ENCODE measurements around the gene WDR5.

GRCh38 chr9:134170532-134171315, 34.8 kb downstream of the WDR5 start:
- no peak for TF ChIP-seq CTCF (IDR thresholded peaks at IDR 0.05)
- TF ChIP-seq GABPB1 (CRISPR knock-in tag; IDR thresholded peaks at IDR 0.05): no peak
- no peak for TF ChIP-seq ESRRA (CRISPR knock-in tag; IDR thresholded peaks at IDR 0.05; ENCODE audit: borderline replicate concordance)
- no peak for TF ChIP-seq USF2 (CRISPR knock-in tag; IDR thresholded peaks at IDR 0.05)
- no peak for TF ChIP-seq ATF6 (CRISPR knock-in tag; IDR thresholded peaks at IDR 0.05)
- no peak for TF ChIP-seq ZNF512 (CRISPR knock-in tag; IDR thresholded peaks at IDR 0.05; ENCODE audit: borderline replicate concordance)
- no peak for TF ChIP-seq E2F1 (CRISPR knock-in tag; IDR thresholded peaks at IDR 0.05)
- TF ChIP-seq CBFB (CRISPR knock-in tag; IDR thresholded peaks at IDR 0.05; ENCODE audit: low read depth): no peak
- TF ChIP-seq FOXJ3 (CRISPR knock-in tag; IDR thresholded peaks at IDR 0.05; ENCODE audit: borderline replicate concordance): no peak
- no peak for TF ChIP-seq E2F5 (CRISPR knock-in tag; IDR thresholded peaks at IDR 0.05)
- TF ChIP-seq SP1 (CRISPR knock-in tag; conservative IDR thresholded peaks at IDR 0.05): no peak
- no peak for TF ChIP-seq ATF2 (CRISPR knock-in tag; IDR thresholded peaks at IDR 0.05; ENCODE audit: borderline replicate concordance, low read depth)
